Measurements from ENCODE around the gene MTX1.

GRCh38 chr1:155205969-155206593, 2.4 kb upstream of the MTX1 start:
- TF ChIP-seq POLR2A (IDR thresholded peaks at IDR 0.05; ENCODE audit: low read depth, low read length): no peak
- TF ChIP-seq RAD21 (IDR thresholded peaks at IDR 0.05; ENCODE audit: low read length): no peak
- TF ChIP-seq, protein P1, sequence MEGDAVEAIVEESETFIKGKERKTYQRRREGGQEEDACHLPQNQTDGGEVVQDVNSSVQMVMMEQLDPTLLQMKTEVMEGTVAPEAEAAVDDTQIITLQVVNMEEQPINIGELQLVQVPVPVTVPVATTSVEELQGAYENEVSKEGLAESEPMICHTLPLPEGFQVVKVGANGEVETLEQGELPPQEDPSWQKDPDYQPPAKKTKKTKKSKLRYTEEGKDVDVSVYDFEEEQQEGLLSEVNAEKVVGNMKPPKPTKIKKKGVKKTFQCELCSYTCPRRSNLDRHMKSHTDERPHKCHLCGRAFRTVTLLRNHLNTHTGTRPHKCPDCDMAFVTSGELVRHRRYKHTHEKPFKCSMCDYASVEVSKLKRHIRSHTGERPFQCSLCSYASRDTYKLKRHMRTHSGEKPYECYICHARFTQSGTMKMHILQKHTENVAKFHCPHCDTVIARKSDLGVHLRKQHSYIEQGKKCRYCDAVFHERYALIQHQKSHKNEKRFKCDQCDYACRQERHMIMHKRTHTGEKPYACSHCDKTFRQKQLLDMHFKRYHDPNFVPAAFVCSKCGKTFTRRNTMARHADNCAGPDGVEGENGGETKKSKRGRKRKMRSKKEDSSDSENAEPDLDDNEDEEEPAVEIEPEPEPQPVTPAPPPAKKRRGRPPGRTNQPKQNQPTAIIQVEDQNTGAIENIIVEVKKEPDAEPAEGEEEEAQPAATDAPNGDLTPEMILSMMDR (conservative IDR thresholded peaks at IDR 0.05; ENCODE audit: low read depth, low read length): no peak
- TF ChIP-seq MAFK (IDR thresholded peaks at IDR 0.05; ENCODE audit: low read depth, low read length): no peak
- no peak for TF ChIP-seq ELK1 (IDR thresholded peaks at IDR 0.05; ENCODE audit: borderline replicate concordance, low read depth, low read length)
- no peak for TF ChIP-seq CHD1 (IDR thresholded peaks at IDR 0.05; ENCODE audit: low read depth, low read length)
- no peak for TF ChIP-seq MXI1 (IDR thresholded peaks at IDR 0.05; ENCODE audit: borderline replicate concordance, low read depth, low read length)
- TF ChIP-seq, protein P2, sequence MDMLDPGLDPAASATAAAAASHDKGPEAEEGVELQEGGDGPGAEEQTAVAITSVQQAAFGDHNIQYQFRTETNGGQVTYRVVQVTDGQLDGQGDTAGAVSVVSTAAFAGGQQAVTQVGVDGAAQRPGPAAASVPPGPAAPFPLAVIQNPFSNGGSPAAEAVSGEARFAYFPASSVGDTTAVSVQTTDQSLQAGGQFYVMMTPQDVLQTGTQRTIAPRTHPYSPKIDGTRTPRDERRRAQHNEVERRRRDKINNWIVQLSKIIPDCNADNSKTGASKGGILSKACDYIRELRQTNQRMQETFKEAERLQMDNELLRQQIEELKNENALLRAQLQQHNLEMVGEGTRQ (IDR thresholded peaks at IDR 0.05; ENCODE audit: low read depth, low read length): no peak
- TF ChIP-seq MAZ (IDR thresholded peaks at IDR 0.05; ENCODE audit: borderline replicate concordance, low read depth, low read length): no peak
- no peak for TF ChIP-seq RCOR1 (IDR thresholded peaks at IDR 0.05; ENCODE audit: insufficient replicate concordance, low read length)
